RPMI8226 (cell line): ENCODE measurements around the gene UCP1.

Experiments
- DNase-seq: peaks from one replicate; pipeline ENCODE4 v3.0.0-alpha.2; 2015

Gene UCP1, protein sequence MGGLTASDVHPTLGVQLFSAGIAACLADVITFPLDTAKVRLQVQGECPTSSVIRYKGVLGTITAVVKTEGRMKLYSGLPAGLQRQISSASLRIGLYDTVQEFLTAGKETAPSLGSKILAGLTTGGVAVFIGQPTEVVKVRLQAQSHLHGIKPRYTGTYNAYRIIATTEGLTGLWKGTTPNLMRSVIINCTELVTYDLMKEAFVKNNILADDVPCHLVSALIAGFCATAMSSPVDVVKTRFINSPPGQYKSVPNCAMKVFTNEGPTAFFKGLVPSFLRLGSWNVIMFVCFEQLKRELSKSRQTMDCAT

DNA sequence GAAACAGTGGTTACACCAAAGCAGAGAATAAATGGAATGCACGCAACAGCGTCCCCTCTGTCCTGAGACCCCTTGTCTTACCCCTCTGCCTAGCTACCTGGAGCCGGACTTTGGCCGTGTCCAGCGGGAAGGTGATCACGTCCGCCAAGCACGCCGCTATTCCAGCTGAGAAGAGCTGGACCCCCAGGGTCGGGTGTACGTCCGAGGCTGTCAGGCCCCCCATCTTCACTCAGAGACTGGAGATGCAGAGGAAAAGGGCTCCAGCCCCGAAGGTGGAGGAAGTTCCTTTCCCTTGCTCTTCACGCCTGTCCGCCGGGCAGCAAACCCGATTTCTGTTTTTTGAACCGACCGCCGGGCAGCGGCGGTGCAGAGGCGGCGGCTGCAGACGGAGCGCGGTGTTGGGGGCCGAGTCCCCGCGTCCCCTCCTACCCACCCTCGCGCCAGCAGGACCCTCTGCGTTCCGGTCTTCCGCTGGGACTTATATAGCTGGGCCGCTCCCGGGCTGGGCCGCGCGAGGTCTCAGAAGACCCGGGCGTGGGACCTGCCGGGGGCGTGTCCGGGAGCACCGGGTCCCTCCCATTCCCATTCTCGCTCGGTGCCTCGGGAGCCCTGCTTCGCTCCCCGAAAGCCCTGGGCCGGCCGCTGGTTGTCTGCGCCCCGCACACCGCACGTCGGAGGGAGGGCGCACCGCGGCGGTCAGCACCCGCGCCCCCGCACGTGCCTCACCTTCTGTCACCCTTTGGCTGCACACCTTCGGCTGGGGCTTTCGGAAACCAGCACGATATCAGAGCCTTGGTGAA lies at the start of gene UCP1:
Gene UCP1 (minus strand): TSS at position 455 of the 800 bp plus-strand sequence. CDS start 232 bp downstream, at position 223.
- no peak for DNase-seq

DNA sequence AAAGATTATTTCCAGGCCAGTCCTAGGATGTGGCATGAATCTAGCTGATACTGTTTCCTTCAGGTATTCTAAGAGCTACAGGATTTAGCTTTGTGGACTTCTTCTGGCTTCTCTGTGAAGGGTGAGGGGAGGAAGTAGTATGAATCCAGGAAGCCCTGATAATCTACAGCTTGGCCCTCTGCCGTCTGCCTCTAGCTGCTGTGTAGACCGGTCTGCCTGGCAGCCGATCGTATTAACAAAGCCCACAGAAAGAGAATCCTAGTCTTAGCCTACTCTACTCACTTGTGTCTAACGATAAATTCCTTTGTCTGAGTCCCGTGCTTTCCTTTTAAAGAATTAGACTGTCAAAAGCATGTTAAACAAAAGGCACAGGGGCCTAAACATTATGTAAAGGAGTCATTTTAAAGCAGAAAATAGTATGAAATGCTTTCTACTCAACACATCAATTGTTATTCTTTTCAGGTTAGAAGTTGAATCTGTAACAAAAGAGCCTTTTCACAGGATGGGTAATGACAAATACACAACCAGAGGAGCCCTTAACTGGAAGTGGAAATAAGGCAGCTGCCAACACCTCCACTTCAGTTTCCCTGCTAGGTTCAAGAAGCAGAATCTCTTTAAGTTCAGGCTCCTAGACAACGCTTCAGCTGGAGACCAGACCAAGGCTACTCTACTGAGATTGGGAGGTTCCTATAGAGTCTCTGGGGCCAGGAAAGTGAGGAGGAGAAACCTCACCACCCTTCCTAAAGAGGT lies 48.9 kb upstream of the UCP1 start:
- no peak for DNase-seq

DNA sequence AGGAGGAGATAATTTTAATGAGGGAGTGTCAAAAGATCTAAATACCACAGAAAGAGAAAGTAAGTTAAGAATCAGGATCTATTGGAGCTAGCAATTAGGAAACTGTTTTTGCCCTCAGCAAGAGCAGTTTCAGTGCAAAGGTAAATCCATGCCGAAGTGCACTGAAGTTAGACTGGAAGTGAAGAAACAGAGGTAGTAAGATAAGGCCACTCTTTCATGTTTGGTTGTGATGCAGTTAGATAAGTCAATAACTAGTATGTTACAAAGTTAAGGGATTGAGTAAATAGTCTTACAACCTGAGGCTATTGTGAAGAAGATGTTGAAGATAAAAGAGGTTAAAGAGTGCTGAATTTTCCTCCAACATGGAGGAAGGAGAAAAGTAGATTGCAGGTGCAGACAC lies 46.7 kb upstream of the UCP1 start:
- no peak for DNase-seq

DNA sequence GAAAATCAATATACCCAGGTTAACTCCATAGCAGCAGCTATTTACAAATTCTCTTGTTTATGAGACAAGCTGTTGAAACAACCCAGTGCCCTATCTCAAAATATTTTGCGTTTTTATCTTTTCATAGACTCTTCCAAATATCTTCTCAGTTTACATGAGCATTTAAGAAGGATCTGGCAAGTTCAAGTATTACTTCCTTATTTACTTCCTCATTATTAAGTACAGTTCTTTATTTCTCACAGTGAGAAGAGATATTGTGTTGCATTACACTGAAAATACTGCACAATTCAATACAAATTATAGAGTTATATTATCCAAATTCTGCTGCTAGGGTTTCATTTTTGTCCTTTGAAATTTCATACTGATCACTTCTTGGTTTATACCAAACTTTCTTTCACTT lies 43.6 kb upstream of the UCP1 start:
- no peak for DNase-seq

DNA sequence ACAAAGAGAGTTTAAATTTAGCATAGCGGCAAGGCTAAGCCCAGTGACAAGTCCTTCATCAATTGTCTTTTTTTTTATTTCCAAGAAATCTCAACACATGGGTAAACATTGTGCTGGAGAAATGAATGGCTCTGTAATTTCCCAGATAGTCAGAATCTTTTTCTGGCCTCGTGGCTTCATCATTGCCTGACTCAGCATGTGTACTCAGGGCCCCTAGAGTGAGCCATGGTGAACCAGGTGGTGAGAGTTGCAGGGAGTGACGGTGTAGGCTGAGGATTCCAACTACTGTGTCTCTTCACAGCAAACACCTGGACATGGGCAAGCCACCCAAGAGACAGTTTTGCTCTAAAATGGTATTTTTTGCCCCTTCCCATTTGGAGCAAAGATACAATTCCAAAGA lies 43.1 kb upstream of the UCP1 start:
- DNase-seq, result peak; percentile 63

DNA sequence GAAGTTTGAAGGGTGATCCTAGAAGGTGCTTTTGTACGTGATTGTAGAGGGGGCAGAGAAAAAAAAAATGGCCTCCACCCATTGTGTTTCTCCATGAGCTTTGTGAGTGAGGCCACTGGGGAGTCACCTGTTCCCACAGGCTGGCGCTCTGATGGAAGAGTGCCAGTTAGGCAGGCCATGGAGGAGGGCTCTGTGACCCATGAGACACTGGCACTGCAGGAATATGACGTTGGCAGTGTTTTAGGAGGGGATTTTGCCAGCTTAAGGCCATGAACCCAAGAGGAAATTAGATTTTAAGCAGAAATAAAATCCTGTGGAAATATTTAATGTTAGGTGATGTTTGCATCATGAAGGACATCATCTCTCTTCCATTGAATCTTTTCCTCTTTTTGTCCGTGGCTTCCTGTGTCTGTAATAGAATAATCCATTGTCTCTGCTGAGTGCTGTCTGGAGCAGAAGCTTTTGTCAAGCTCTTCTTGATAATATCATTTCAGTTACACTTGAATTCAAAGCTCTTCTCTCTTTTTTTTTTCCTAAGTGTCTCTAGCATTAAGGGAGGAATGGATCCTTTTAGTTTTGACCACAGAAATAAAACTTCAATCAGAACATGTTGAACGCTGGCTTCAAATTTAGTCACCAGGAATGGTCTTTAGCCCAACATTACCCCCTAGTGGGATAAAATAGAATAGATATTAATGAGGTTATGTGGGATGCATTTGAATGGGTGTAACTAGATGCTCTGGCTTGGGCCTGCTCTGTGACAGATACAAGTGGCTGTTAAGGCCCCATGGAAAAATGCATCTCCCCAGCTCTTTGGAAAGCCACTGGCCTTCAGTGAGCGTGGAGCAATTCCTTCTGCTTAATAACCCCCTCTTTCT lies 41.0 kb upstream of the UCP1 start:
- DNase-seq, result peak; percentile 34

DNA sequence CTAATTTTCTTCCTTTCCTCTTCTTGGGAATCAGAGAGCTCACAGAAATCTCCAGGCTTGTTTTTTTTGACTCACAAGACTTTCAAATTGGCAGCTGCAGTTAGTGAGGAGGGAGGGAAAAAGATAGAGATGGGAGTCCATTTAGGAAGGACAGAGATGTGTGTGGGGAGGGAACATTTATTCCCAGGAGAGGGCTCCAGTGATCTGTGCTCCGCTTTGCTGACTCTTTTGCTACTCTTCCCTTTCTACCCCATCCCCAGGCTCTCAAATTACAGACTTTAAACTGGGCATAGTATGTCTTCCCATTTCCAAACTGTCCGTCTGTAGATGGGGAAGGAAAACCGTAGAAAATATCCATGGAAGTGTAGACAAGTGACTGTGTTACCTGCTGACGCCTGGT lies 39.1 kb upstream of the UCP1 start:
- no peak for DNase-seq

DNA sequence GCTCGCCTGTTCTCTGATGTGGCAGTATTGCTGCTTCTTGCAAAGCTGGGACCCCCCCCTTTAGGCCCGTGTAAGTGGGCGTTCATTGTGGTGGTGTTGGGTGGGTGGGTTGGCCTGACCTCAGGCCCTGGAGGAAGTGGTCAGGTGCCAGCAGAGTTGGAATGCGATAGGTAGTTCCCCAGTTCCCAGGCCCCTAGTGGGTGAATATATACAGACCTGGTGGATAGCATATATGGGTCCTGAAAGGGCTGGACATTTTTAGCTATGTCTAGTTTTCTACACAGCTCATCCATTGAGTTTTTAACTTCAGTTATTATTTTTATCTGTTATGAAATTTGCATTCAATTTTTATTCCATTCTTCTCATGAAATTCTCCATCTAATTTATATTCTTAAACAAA lies 35.8 kb upstream of the UCP1 start:
- DNase-seq, result no peak

DNA sequence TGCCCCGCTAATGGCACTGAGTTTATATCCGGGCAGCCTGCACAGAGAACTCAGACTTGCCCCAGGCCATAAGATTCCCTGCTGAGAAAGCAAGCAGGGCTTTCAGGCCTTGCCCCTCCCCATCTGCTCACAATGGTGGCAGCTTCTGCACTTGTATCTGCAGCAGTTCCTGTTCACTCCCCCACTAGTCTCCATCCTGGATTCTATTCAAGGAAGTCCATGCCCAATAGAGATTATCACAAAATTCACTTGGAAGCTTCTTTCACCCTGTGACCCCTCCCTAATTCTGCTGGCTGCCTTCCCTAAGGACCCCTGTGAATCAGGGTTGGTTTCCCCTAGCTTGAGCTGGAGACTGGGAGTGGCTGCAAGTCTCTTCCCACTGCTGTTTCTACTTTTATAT lies 34.5 kb upstream of the UCP1 start:
- DNase-seq, result no peak

DNA sequence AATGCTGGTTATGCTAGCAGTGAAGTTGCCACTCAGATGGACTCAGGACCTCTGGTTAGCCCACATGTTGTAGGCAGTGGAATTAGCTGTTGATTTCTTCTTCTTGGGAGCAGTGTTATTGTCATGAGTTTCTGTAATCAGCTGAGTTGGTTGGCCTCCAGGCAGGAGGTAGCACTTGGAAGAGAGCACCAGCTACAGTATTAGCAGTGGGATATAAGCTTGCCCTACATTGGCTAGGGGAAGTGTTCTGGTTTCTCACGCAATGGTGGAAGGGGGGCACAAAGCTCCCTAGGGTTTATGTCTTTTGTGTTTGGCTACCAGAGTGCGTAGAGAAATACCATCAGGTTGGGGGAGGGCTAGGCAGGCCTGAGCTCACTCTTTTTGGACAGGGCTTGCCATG lies 34.0 kb upstream of the UCP1 start:
- DNase-seq, result no peak

DNA sequence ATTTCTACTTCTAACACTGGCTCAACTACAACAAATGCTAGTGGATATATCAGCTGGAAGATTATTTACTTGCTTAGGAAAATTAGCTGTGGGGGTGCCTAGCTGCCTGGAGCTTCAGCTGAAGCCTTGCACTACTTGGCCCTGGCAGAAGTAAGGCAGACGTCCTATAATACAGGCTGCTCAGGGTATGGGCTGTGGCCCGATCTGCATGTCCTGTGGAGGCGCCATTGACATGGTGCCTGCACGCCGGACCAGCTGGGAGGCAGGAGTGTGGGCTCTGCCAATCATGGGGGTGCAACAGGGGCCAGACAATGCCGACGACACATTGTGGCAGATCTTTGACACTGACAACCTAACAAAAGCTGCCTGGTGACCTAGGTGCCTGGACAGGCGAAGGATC lies 31.6 kb upstream of the UCP1 start:
- no peak for DNase-seq

DNA sequence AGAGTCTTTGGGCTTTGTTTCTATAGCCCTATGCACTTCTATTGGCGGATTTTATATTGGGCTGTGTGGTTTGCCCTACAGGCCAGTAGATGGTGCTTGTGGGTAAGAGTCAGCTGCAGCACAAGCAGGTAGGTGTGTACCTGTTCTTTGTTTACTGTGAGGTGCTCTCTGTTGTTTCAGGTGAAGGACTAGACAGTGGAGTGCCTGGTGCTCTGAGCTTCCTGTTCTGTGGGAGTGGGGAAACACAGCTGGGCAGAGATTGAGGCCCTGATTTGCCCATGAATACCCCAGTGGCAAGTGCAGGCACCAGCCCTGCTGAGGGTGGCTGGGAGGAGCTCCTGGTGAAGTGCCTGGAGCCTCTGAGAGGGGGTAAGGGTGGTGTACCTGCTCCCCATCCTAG lies 26.3 kb upstream of the UCP1 start:
- peak; percentile 44 for DNase-seq

DNA sequence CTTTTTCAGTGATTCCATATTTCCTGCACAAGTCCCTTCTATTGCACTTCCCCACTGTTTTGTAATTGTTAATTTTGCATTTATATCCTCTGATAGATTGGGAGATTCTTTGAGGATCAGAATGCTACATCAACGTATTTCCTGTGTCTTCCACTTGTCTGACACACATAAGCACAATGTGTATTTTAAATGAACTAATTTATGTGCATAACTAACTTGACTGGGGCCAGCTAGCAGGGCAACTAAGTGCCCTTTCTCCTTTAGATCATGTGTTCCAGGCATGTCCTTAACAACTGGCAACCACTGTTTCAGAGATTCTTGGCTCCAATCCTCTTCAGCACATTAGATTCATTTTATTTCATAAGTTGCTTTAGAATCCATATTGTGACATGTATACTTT lies 15.7 kb upstream of the UCP1 start:
- DNase-seq, result no peak

DNA sequence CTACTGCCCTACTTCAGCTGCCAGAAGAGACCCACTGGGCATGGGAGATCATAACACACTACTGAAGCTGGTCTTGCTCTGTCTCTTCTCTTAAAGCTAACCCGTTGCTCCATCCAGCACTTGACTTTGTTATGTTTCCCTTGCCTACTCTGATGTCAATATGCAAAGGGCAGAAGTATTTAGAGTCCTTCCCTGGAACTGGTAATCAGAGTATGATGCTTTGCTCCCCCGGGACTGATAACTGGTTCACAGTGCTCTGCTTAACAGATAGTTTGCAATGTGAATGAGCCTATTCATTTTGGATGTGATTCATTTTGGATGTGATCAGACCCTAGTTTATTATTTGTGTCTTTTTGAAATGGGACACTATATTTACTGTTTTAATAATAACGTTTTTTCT lies 12.3 kb upstream of the UCP1 start:
- DNase-seq, result no peak

DNA sequence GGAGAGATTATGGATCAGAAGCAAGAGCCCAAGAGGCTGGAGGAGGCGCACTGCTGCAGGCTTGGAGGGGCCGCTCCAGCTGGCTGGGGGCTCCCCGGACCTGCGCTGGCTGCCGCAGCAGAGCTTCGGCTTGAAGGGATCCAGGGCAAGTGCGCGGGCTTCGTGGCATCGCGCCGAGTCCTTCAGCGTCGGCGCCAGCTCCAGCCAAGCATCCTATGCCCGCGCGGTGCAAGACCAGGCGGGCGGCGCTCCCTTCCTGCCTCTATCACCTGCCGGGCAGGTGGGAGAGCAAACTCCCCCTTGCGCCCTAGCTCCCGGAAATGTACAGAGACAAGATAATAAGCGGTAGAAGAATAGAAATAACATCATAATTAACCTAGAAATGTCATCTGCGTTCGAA lies 10.5 kb upstream of the UCP1 start:
- DNase-seq, result no peak

DNA sequence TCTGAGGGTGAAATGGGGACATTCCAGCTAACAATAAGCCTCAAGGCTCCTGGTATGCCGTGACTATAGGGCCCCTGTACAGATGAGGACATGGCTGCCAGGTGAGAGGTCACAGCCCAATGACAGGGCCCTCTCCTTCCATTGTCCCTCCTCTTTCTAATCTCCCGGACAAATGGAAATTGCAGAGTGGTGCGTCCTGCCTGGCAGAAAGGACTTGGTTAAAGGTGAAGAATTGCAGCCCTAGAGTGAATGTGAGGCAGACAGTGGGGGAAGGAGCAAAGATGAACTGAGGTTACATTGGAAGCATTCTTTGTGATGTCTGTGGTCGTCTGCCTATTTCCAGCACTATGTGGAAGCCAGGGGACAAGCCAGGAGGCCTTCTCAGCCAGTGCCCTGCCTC lies 6.7 kb upstream of the UCP1 start:
- DNase-seq, result no peak

DNA sequence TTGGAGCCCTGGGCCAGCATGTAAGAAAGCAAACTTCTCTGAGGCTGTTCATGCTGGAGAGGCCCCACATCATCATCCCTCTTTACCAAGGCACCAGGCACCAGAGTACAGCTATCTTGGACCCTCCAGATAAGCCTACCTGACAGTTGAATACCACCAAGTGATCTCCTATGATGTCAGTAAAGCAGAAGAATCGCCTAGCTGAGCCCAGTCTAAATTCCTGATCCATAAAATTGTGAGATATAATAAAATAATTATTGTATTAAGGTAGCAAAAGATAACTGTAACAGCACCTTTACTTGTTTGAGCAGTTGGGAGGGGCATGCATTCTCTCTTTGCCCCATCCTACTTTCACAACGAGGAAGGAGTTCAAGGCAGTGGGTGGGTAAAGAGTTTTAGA lies 2.9 kb upstream of the UCP1 start:
- no peak for DNase-seq

DNA sequence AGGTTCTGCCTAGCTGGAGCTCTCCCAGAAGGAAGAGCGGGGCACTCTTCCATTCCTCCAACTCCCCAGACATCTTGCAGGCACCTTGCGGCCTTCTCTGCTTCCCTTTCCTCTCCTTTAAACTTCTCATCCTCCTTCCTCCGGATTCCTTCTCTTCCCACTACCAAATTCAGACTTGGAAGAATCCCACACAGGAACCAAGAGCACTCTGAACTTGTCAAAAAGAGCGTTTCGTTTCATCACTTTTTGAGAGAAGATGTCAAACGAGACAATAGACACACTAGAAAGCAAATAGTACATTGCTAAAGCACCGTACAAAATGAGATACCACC lies 512 bp upstream of the UCP1 start:
- no peak for DNase-seq

DNA sequence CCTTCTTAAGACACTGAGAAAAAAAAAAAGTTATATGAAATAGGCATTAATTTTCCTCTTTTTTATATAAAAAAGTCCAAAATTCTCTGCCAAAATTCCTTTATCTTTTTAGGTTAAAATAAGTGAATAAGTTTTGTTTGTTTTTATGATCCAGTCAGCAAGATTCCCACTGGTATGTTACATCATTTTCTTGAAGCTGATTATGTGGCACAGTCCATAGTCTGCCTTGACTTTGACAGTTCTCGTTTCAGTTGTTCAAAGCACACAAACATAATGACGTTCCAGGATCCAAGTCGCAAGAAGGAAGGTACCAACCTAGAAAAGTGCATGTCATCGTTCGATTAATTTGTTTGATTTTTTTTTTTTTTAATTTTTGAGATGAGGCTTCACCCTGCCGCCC lies 9.1 kb downstream of the UCP1 start:
- DNase-seq, result no peak

DNA sequence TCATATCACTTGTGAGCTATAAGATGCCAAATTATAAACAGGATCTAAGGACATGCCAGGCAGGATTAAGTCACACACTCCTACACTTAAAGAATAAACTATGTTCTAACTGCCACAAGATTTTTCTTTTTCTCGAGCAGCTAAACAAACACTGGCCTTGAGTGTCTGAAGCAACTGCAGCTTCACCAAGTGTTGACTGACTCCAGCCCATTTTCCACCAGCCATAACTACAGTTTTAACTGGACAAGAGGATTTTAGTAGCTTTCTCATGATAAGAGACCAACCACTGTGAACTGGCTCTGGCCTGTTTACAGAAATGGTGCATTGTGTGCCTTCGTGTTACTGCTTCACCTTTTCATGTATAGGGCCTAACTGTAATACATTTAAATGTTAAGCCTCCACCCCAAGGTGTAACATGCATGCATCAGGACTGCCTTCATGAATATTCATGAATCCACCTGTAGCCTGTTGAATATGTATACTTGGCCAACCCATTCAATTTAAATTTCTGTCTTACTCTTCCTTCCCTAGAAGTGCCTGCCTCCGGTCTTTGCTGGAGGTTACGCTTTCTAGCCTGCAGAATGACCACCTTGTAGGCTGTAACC lies 10.8 kb downstream of the UCP1 start:
- DNase-seq, result no peak

DNA sequence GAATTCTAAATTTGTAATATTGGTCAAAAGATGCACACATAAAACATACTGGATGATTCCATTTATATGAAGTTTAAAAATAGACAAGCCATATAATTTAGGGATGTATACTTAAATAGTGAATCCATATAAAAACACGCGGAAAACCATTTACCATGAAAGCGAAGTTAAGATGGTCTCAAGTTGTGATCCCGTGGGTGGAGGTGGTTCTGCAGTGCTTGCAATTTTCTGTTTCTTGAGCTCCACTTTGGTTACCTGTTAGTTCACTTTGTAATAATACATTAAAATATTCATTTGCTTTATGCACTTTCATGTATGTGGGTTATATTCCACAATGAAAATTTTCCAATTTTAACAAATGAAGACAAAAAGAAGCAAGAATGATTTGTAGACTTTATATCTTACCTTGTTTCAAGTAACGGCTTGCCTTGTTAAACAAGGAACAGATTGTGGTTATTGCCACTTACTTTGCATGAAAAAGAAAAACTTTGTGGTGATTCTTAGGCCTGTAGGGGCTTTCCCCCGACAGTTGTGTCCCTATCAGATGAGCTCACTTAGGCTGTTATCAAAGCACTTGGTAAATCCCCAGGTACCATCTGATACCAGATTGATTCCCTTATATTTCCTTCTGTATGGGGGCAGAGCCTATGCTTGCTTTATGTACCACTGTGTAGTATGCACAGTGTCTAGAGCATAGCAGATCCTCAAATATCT lies 12.2 kb downstream of the UCP1 start:
- no peak for DNase-seq

DNA sequence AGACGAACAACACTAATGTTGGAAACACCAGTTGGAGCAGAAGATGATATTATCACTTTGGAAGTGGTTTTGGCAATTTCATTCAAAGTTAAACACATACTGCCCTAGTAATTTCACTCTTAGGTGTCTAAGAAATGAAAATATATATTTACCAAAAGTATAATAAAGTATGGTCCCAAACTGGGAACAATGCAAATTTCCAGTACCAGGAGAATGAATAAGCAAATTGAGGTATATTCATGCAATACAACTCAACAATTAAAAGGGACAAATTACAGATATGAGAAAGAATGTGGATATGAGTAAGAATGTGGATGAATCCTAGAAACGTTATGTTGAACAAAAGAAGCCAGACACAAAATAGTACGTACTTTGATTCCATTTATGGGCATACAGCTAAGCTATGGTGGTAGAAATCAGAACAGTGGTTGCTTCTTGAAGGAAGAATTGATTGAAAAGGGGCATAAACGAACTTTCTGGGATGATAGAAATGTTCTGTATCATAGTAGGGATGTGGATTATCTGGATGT lies 34.7 kb downstream of the UCP1 start:
- DNase-seq, result no peak
